Keratinocyte (primary cell): Measurements from ENCODE around the gene ROCK1.

Experiments used
- EZH2 ChIP-seq: IDR thresholded peaks from one replicate; pipeline ENCODE4 v1.6.1; 2012; ENCODE audit warnings: inconsistent platforms, mild to moderate bottlenecking, low read length, moderate library complexity
- TF ChIP-seq, protein P1 (sequence below), 3 experiments: IDR thresholded peaks in 1 of 3; conservative IDR thresholded peaks in 1 of 3; optimal IDR thresholded peaks in 1 of 3; 2 replicates in 2 of 3; 3 replicates in 1 of 3; pipeline versions ENCODE3 to v1.5.1; 2011; ENCODE audit warnings: low read length in 3 of 3, mild to moderate bottlenecking in 3 of 3, moderate library complexity in 2 of 3, control low read depth in 1 of 3, inconsistent platforms in 1 of 3; ENCODE audit not compliant: insufficient read depth in 2 of 3; ENCODE audit errors: extremely low read depth in 1 of 3

GRCh38 chr18:21054252-21054821 is 57.3 kb downstream of the ROCK1 start:
- TF ChIP-seq, protein P1, sequence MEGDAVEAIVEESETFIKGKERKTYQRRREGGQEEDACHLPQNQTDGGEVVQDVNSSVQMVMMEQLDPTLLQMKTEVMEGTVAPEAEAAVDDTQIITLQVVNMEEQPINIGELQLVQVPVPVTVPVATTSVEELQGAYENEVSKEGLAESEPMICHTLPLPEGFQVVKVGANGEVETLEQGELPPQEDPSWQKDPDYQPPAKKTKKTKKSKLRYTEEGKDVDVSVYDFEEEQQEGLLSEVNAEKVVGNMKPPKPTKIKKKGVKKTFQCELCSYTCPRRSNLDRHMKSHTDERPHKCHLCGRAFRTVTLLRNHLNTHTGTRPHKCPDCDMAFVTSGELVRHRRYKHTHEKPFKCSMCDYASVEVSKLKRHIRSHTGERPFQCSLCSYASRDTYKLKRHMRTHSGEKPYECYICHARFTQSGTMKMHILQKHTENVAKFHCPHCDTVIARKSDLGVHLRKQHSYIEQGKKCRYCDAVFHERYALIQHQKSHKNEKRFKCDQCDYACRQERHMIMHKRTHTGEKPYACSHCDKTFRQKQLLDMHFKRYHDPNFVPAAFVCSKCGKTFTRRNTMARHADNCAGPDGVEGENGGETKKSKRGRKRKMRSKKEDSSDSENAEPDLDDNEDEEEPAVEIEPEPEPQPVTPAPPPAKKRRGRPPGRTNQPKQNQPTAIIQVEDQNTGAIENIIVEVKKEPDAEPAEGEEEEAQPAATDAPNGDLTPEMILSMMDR (optimal IDR thresholded peaks at IDR 0.05 in 1 of 3, IDR thresholded peaks at IDR 0.05 in 1 of 3, conservative IDR thresholded peaks at IDR 0.05 in 1 of 3; ENCODE audit: extremely low read depth in 1 of 3, insufficient read depth in 2 of 3, low read length in 3 of 3), result no peak
- no peak for TF ChIP-seq EZH2
